Stimulated activated CD8-positive, alpha-beta memory T cell treated with anti-CD3 and anti-CD28 coated beads, Interleukin-7, amount 100 ng/mL, for 1 hour (primary cell): Measurements from ENCODE around the gene TMEM229B.

ENCODE experiments used
- DNase-seq, 2 donors: peaks; one replicate each; pipeline ENCODE4 v3.0.0-alpha.2; 2020; ENCODE audit warnings: low read depth in 2 of 2

The TMEM229B gene

GRCh38 chr14:67487332-67487731, 1.2 kb downstream of the TMEM229B start:
- no peak for DNase-seq

GRCh38 chr14:67486890-67487289, 1.6 kb downstream of the TMEM229B start:
- DNase-seq: no peak

- DNase-seq: no peak
Measured at GRCh38 chr14:67485501-67486095, 2.9 kb downstream of the TMEM229B start.

DNA sequence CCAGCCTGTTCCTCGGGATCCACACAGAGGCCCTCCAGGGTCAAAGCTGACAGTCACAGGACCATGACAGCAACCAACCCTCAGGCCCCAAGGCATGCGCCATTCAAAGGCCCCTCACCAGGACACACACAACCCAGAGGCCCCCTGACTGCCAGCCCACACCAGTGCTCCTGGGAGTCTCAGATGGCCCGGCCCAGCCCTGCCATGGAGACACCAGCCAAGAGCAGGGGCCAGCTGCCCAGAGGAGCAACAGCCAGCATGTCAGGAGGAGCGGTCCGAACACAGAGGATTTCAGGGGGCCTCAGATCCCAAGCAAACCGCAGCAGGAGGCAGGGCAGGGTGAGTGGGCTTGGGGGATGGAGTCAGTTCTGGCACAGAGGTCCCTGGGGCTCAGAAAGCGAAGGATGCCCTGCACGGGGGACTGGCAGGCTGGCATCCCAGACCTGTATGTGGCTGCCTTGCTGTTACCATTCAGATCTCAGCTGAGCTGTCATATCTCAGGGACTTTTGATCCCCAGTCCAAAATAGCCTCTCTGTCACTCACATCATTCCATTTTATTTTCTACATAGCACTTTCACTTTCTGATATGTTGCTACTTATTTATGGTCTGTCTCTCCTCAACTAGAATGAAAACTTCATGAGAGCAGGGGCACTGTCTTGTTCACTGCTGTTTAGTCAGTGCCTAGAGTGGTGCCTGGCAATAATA, 4.8 kb downstream of the TMEM229B start:
- DNase-seq: no peak

DNA sequence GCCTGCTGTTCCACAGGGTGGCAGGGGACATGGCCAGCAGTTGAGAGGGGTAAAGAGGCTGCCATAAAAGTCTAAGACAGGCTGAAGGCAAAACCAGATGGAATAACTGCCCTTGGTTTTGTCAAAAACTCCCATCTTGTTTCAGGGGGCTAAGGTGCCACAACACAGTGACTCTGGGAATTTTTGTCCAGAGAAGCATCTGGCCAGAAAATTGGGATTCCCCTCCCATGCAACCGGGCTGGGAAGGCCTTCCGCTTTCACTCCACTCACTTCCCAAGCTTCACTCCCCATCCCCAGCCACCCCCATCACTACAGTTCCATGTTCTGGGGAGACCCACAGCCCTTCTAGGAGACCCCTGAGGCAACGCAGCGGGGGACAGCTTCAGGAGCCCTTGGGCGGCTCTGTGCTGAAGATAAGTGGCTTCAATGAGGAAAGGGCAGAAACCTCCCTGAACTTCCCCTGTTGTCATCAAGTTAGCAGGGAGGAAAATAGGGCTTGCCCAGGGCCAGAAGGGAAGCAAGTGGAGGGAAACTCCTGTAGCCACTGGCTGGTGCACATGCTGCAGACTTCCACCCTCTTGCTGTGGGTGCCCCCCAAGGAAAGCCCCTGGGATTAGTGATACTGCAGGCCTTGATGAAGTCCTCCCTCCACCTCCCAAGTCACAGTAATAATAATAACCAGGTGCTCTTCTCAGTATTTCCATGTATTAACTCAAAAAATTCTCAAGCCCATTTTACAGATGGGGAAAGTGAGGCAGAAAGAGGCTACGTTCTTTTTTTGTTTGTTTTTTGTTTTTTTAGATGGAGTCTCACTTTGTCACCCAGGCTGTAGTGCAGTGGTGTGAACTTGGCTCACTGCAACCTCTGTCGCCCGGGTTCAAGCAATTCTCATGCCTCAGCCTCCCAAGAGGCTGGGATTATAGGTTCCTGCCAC, 6.0 kb downstream of the TMEM229B start:
- DNase-seq: no peak

- DNase-seq: no peak
Measured at GRCh38 chr14:67480011-67480410, 8.5 kb downstream of the TMEM229B start.

DNA sequence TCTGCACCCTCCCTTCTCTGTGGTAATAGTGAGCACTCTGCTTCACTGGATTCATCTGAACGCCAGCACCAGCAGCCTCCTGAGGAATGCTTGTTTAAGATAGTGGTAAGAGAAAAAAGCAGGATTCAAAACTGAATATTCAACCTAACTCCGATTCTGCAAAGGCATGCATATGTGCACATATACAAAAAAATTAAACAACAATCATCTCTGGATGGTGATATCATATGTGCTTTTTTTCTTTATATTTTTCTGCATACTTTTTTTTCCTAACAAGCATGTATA, 9.8 kb downstream of the TMEM229B start:
- no peak for DNase-seq

- DNase-seq: no peak
Measured at GRCh38 chr14:67477926-67478799, 10.4 kb downstream of the TMEM229B start.

DNA sequence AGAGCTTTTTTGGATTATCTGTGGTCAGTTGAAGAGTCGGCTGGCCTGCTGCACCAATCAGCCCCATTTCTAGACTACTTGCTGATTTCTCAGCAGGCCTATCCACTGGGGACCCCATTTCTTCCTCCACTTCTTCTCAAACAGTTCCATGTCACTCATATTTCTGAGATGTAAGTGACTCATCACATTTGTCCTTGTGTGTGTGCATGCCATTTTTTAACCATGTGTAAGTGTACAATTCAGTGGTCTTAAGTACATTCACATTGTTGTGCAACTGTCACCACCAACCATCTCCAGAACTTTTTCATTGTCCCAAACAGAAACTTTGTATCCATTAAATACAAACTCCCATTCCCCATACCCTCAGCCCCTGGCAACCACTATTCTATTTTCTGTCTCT, 14.2 kb downstream of the TMEM229B start:
- no peak for DNase-seq

DNA sequence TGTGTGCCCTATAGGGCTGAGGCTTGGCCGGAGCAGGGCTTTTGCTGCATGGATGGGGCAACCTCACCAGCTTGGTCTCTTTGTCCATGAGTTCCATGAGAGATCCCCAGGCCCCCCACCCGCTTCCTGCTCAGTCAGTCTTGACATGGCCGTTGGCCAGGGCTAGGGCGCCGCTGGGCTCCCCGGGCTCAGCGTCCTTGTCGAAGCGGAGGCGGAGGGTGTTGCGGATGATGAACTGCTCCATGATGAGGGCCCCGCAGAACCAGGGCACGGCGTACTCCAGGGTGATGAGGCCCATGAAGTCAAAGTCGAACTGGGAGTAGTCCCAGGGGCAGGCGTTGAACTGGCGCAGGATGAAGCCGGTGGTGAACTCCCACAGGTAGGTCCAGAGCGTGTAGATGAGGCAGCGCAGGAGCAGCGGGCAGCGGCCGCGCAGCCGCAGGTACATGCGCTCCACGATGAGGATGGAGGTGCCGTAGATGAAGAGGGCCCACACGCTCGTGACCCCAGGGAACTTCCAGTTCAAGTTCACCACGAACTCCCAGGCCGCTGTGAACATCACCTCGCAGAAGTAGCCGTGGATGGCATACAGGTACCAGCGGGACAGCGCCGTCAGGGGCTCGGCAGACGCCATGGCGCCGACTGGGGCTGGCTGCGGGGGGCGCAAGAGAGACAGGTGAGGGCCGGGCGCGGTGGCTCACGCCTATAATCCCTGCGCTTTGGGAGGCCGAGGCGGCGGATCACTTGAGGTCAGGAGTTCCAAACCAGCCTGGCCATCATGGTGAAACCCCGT, 15.0 kb downstream of the TMEM229B start:
- DNase-seq: no peak

DNA sequence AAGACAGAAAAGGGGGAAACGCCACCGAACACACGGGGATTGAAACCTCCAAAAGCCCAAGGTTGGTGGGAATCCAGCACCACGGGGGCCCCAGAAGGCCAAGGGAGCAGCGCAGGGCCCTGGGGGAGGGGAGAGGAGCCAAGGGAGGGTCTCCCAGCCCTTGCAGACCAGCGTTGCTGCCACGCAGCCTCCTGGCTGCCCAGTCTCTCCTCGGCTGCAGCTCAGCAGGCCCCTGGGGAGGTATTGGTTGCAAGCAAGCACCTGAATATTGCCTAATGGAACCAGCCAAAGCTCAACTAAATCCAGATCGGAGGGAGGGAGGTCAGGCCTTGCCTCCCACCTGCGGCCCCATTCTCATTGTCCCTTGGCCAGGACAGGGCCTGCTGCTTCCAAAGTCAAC, 15.8 kb downstream of the TMEM229B start:
- no peak for DNase-seq

DNA sequence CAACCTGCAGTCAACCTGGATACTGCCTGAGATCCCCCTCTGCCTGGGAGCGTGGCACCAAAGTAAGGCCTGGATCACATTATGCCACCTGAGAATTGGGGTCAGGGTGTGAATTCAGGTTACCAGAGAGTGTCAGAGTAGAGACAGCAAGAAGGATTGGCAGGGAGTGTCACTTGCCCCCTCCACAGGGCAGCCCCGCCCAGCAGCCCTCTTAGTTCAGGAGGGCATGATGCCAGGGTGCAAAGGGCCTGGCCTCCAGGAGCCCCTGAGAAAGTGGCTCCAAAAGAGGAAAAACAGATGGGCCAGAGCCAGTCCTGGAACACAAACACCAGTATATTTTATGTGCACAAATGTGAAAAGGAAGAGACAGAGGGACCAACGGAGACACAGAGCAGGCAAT, 18.6 kb downstream of the TMEM229B start:
- DNase-seq: no peak

DNA sequence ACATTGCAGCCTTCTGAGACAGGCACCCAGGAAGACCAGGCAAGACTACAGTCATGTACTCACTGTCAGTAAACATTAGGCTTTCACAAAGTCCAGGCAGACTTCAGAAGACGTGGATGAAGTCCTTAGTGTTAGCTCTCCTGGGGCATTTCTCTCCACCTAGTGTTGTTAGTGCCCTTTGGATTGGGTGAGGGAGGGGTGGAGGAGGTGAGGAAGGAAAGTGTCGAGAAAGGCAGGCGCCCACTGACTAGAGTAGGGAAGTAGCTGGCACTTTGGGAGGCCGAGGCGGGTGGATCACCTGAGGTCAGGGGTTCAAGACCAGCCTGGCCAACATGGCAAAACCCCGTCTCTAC, 20.2 kb downstream of the TMEM229B start:
- DNase-seq: no peak

DNA sequence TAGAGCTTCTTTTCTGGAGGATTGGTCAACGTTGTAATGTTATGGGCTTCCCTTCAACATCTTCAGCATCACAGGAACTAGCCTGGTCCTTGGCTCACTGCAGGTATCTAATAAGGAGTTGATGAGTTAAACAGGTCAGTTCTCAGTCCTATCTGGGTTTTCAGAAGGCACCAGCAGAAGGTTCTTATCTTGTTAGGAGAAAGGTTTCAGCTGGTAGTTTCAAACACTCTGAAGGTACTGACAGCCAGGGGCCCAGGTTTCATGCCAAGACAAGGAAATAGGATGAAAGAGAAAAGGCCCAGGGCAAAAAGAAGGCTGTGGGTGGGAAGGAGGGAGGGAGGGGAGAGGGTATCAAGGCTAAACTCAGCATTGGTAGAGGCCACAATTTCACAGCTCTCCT, 21.4 kb downstream of the TMEM229B start:
- DNase-seq: no peak

- DNase-seq: no peak
Measured at GRCh38 chr14:67464879-67465278, 23.6 kb downstream of the TMEM229B start.

- no peak for DNase-seq
Measured at GRCh38 chr14:67464377-67464776, 24.1 kb downstream of the TMEM229B start.

GRCh38 chr14:67463900-67464299, 24.6 kb downstream of the TMEM229B start:
- DNase-seq: no peak

- no peak for DNase-seq
Measured at GRCh38 chr14:67461996-67462395, 26.5 kb downstream of the TMEM229B start.

GRCh38 chr14:67461341-67461985, 27.1 kb downstream of the TMEM229B start:
- DNase-seq: no peak

- DNase-seq: no peak
Measured at GRCh38 chr14:67459336-67459735, 29.2 kb downstream of the TMEM229B start.

DNA sequence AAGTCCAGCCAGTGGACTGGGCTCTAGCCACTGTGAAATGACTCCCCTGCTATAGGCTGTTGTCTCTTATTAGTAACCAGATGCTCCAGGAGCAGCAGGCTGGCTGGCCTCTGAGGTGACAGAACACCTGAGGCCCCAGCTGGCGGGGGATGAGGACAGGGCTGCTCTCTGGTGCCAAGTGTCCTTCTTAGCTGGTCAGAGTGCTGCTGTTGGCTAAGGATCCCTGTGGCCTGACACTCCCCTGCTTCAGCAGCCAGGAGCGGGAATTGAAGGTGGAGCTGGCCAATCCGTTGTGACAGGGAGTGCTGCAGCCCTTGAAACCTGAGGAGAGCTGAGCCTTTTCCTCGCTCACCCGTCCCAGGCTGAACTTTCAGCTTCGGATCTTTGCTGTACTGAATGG, 30.7 kb downstream of the TMEM229B start:
- DNase-seq: no peak
